WTC11 (cell line): ENCODE measurements around the gene SLC25A22. TPM values are rescaled to one million over a fixed set of nuclear protein-coding genes. Genes with fewer than 3 reads are reported as not detected.
A peak's percentile ranks its signal among the peaks of the same experiment; 100 is the strongest.

Source experiments
- ATAC-seq: fragments of 200-7000 bp; cut with Tn5 transposase; 2 replicates; pipeline ENCODE4 v1.10.0; 2021; ENCODE audit warnings: mild to moderate bottlenecking, moderate library complexity
- CTCF ChIA-PET: fragments of 300-600 bp; sonication (Branson Sonifier 250); formaldehyde crosslinking; loops from one replicate; lab custom pipeline; 2021; ENCODE audit warnings: antibody characterized with exemption; lab: Charles Lee
- POLR2A ChIA-PET: fragments of 350-600 bp; sonication (Branson Sonifier 250); formaldehyde crosslinking; loops from one replicate; lab custom pipeline; 2021; ENCODE audit warnings: antibody characterized with exemption; lab: Charles Lee
- DNase-seq: peaks from one replicate; pipeline ENCODE4 v3.0.0; 2021; ENCODE audit warnings: low spot score
- H3K27ac Mint-ChIP-seq: 2 replicates; pipeline ENCODE4 v1.8.0; 2021; ENCODE audit warnings: mixed read lengths
- H3K27me3 Mint-ChIP-seq: 2 replicates; pipeline ENCODE4 v1.8.0; 2021; ENCODE audit warnings: low read depth, mild to moderate bottlenecking, moderate library complexity, mixed read lengths
- H3K36me3 Mint-ChIP-seq: 2 replicates; pipeline ENCODE4 v1.8.0; 2021; ENCODE audit warnings: mixed read lengths
- H3K4me1 Mint-ChIP-seq: 2 replicates; pipeline ENCODE4 v1.8.0; 2022; ENCODE audit warnings: mixed read lengths
- H3K4me3 Mint-ChIP-seq: 2 replicates; pipeline ENCODE4 v1.8.0; 2021; ENCODE audit warnings: mild to moderate bottlenecking, moderate library complexity, mixed read lengths
- H3K9me3 Mint-ChIP-seq: 2 replicates; pipeline ENCODE4 v1.8.0; 2021; ENCODE audit warnings: mixed read lengths
- EMX1 ChIP-seq: fragments of 250-450 bp; sonication (Bioruptor Pico); IDR thresholded peaks from 2 replicates; pipeline ENCODE4 v1.8.0; 2021; ENCODE audit warnings: mild to moderate bottlenecking
- ESRRA ChIP-seq: sonication (generic); formaldehyde crosslinking; IDR thresholded peaks from 2 replicates; pipeline ENCODE4 v1.8.1; 2022; ENCODE audit warnings: mild to moderate bottlenecking, missing genetic modification reagents, borderline replicate concordance
- FOXK1 ChIP-seq: sonication (generic); formaldehyde crosslinking; IDR thresholded peaks from 2 replicates; pipeline ENCODE4 v1.8.0; 2022; ENCODE audit warnings: mild to moderate bottlenecking, moderate library complexity, missing genetic modification reagents
- JUN ChIP-seq: sonication (generic); formaldehyde crosslinking; IDR thresholded peaks from 2 replicates; pipeline ENCODE4 v1.8.0; 2023; ENCODE audit warnings: mild to moderate bottlenecking, missing genetic modification reagents
- MYBL2 ChIP-seq: sonication (generic); formaldehyde crosslinking; IDR thresholded peaks from 2 replicates; pipeline ENCODE4 v1.8.1; 2023; ENCODE audit warnings: mild to moderate bottlenecking, moderate library complexity, missing genetic modification reagents
- NFATC4 ChIP-seq: fragments of 250-450 bp; sonication (Bioruptor Pico); IDR thresholded peaks from 2 replicates; pipeline ENCODE4 v1.9.0; 2021; ENCODE audit warnings: mild to moderate bottlenecking
- NR1H2 ChIP-seq: sonication (generic); formaldehyde crosslinking; IDR thresholded peaks from 2 replicates; pipeline ENCODE4 v1.9.0; 2021; ENCODE audit warnings: mild to moderate bottlenecking, moderate library complexity, missing genetic modification reagents
- SP1 ChIP-seq: sonication (generic); formaldehyde crosslinking; conservative IDR thresholded peaks from 2 replicates; pipeline ENCODE4 v1.8.1; 2022; ENCODE audit warnings: missing genetic modification reagents
- TEAD4 ChIP-seq: sonication (generic); formaldehyde crosslinking; IDR thresholded peaks from 2 replicates; pipeline ENCODE4 v1.8.0; 2022; ENCODE audit warnings: mild to moderate bottlenecking, missing genetic modification reagents
- ZBTB21 ChIP-seq: sonication (generic); formaldehyde crosslinking; IDR thresholded peaks from 2 replicates; pipeline ENCODE4 v1.8.1; 2023; ENCODE audit warnings: mild to moderate bottlenecking, missing genetic modification reagents, borderline replicate concordance
- ZNF219 ChIP-seq: sonication (generic); formaldehyde crosslinking; IDR thresholded peaks from 2 replicates; pipeline ENCODE4 v1.8.0; 2023; ENCODE audit warnings: missing genetic modification reagents, mild to moderate bottlenecking, borderline replicate concordance
- ZNF232 ChIP-seq: sonication (generic); formaldehyde crosslinking; IDR thresholded peaks from 2 replicates; pipeline ENCODE4 v1.8.0; 2022; ENCODE audit warnings: mild to moderate bottlenecking, missing genetic modification reagents
- ZNF263 ChIP-seq: sonication (generic); formaldehyde crosslinking; IDR thresholded peaks from 2 replicates; pipeline ENCODE4 v1.8.1; 2022; ENCODE audit warnings: low read depth, mild to moderate bottlenecking, moderate library complexity, missing genetic modification reagents
- ZNF671 ChIP-seq: fragments of 250-450 bp; sonication (Bioruptor Pico); IDR thresholded peaks from 2 replicates; pipeline ENCODE4 v1.8.0; 2021; ENCODE audit warnings: mild to moderate bottlenecking
- total RNA-seq: library from RNA; stranded (reverse); gene quantifications from 3 replicates; pipeline ENCODE4 v1.2.3, GENCODE V29; 2021
- TF ChIP-seq, protein P1 (sequence below): fragments of 200-600 bp; IDR thresholded peaks from 2 replicates; pipeline ENCODE4 v1.8.0; 2022; ENCODE audit warnings: antibody characterized with exemption
- TF ChIP-seq, protein P2 (sequence below): sonication (generic); formaldehyde crosslinking; IDR thresholded peaks from 2 replicates; pipeline ENCODE4 v1.8.1; 2023; ENCODE audit warnings: mild to moderate bottlenecking, missing genetic modification reagents, moderate library complexity
- TF ChIP-seq, protein P3 (sequence below): sonication (generic); formaldehyde crosslinking; IDR thresholded peaks from 2 replicates; pipeline ENCODE4 v1.8.0; 2022; ENCODE audit warnings: mild to moderate bottlenecking, missing genetic modification reagents
- TF ChIP-seq, protein P4 (sequence below): sonication (generic); formaldehyde crosslinking; IDR thresholded peaks from 2 replicates; pipeline ENCODE4 v1.8.1; 2022; ENCODE audit warnings: low read depth, mild to moderate bottlenecking, moderate library complexity, missing genetic modification reagents, borderline replicate concordance
- TF ChIP-seq, protein P5 (sequence below): sonication (generic); formaldehyde crosslinking; IDR thresholded peaks from 2 replicates; pipeline ENCODE4 v1.8.0; 2022; ENCODE audit warnings: mild to moderate bottlenecking, missing genetic modification reagents
- TF ChIP-seq, protein P6 (sequence below): sonication (generic); formaldehyde crosslinking; IDR thresholded peaks from 2 replicates; pipeline ENCODE4 v1.8.1; 2023; ENCODE audit warnings: mild to moderate bottlenecking, moderate library complexity, missing genetic modification reagents
- TF ChIP-seq, protein P7 (sequence below): sonication (generic); formaldehyde crosslinking; IDR thresholded peaks from 2 replicates; pipeline ENCODE4 v1.8.0; 2022; ENCODE audit warnings: missing genetic modification reagents

The SLC25A22 gene
- total RNA-seq, 1 experiment from 2014 or later: 44.8 TPM

DNA sequence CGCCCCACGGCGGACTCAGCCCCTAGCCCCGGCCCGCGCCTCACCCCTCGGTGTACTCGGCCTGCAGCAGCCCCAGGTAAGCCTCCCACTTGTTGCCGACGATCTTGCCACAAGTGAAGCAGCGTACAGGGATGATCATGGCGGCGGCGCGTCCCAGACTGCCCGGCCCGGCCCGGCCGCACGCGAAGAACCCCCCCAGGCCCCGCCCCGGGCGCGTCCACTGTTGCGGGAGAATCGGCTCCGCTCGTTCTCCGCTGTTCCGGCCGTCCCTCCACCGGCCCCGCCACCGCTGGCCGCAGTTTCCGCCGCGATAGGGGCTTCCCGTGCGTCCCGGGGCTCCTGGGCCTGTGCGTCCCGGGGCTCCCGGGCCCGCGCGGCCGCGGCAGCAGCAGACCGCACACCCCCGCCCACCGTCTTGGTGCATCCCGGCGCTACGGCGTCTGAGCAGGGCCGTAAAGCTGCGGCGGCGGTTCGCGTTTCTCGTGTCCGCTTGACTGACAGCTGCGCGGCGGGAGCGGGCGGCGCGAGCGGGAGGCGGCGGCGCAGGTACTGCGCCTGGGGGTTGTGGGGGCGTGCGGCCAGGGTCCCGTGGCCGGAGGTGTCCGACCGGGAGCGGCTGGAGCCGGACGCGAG, 44.4 kb upstream of the SLC25A22 start, which contains the start of the genes POLR2L and TSPAN4 (continued):
- TF ChIP-seq, protein P1, sequence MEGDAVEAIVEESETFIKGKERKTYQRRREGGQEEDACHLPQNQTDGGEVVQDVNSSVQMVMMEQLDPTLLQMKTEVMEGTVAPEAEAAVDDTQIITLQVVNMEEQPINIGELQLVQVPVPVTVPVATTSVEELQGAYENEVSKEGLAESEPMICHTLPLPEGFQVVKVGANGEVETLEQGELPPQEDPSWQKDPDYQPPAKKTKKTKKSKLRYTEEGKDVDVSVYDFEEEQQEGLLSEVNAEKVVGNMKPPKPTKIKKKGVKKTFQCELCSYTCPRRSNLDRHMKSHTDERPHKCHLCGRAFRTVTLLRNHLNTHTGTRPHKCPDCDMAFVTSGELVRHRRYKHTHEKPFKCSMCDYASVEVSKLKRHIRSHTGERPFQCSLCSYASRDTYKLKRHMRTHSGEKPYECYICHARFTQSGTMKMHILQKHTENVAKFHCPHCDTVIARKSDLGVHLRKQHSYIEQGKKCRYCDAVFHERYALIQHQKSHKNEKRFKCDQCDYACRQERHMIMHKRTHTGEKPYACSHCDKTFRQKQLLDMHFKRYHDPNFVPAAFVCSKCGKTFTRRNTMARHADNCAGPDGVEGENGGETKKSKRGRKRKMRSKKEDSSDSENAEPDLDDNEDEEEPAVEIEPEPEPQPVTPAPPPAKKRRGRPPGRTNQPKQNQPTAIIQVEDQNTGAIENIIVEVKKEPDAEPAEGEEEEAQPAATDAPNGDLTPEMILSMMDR: no peak
- no peak for TF ChIP-seq ZNF671
- TF ChIP-seq, protein P2, sequence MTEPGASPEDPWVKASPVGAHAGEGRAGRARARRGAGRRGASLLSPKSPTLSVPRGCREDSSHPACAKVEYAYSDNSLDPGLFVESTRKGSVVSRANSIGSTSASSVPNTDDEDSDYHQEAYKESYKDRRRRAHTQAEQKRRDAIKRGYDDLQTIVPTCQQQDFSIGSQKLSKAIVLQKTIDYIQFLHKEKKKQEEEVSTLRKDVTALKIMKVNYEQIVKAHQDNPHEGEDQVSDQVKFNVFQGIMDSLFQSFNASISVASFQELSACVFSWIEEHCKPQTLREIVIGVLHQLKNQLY (CRISPR knock-in tag): no peak
- peak; percentile 71; the same call in 1 of the 2 replicates for TF ChIP-seq JUN (CRISPR knock-in tag)
- TF ChIP-seq, protein P3, sequence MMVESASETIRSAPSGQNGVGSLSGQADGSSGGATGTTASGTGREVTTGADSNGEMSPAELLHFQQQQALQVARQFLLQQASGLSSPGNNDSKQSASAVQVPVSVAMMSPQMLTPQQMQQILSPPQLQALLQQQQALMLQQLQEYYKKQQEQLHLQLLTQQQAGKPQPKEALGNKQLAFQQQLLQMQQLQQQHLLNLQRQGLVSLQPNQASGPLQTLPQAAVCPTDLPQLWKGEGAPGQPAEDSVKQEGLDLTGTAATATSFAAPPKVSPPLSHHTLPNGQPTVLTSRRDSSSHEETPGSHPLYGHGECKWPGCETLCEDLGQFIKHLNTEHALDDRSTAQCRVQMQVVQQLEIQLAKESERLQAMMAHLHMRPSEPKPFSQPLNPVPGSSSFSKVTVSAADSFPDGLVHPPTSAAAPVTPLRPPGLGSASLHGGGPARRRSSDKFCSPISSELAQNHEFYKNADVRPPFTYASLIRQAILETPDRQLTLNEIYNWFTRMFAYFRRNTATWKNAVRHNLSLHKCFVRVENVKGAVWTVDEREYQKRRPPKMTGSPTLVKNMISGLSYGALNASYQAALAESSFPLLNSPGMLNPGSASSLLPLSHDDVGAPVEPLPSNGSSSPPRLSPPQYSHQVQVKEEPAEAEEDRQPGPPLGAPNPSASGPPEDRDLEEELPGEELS (CRISPR knock-in tag): peak; percentile 68; the same call in 1 of the 2 replicates
- TF ChIP-seq, protein P4, sequence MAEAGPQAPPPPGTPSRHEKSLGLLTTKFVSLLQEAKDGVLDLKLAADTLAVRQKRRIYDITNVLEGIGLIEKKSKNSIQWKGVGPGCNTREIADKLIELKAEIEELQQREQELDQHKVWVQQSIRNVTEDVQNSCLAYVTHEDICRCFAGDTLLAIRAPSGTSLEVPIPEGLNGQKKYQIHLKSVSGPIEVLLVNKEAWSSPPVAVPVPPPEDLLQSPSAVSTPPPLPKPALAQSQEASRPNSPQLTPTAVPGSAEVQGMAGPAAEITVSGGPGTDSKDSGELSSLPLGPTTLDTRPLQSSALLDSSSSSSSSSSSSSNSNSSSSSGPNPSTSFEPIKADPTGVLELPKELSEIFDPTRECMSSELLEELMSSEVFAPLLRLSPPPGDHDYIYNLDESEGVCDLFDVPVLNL (CRISPR knock-in tag): 0 out of 2 replicates have a peak, but pooled peaks have one; percentile 39
- TF ChIP-seq, protein P5, sequence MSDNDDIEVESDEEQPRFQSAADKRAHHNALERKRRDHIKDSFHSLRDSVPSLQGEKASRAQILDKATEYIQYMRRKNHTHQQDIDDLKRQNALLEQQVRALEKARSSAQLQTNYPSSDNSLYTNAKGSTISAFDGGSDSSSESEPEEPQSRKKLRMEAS: peak; percentile 7; the same call in 1 of the 2 replicates
- TF ChIP-seq NFATC4 (CRISPR knock-in tag): no peak
- TF ChIP-seq, protein P6, sequence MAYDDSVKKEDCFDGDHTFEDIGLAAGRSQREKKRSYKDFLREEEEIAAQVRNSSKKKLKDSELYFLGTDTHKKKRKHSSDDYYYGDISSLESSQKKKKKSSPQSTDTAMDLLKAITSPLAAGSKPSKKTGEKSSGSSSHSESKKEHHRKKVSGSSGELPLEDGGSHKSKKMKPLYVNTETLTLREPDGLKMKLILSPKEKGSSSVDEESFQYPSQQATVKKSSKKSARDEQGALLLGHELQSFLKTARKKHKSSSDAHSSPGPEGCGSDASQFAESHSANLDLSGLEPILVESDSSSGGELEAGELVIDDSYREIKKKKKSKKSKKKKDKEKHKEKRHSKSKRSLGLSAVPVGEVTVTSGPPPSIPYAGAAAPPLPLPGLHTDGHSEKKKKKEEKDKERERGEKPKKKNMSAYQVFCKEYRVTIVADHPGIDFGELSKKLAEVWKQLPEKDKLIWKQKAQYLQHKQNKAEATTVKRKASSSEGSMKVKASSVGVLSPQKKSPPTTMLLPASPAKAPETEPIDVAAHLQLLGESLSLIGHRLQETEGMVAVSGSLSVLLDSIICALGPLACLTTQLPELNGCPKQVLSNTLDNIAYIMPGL (CRISPR knock-in tag): peak; percentile 68; the same call in 1 of the 2 replicates
- TF ChIP-seq ZNF219 (CRISPR knock-in tag): 0 out of 2 replicates have a peak, but pooled peaks have one; percentile 17
- TF ChIP-seq, all 79 proteins: peak for 22

DNA sequence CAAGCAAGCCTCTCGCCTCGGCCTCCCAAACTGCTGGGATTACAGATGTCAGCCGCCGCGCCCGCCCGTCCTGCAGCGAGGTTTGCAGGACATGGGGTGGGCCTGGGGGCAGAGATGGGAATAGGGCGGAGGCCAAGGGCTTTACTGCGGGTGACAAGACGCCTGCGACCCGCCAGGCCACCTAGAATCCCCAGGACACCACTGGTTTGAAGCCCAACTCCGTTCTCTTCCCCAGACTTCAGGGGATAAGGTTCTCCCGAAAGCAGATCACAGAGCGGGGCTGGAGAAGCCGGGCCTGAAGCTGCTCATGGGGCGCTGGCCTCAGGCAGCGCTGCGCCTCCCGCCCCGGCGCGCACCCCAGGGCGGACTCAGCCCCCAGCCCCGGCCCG, 43.9 kb upstream of the SLC25A22 start:
- ATAC-seq: no peak
- peaks cover 13% of the 10 kb centered on the region for H3K36me3 Mint-ChIP-seq
- CTCF ChIA-PET: interaction anchor here (1.1 to 5.9 kb wide), 2 partner anchors 11 to 40 kb away, joined by 3 to 82 read pairs; partner anchors contain the start of genes CD151 and CRACR2B
- peaks cover 23% of the 10 kb centered on the region for H3K4me1 Mint-ChIP-seq
- DNase-seq: no peak
- POLR2A ChIA-PET: interaction anchor here (1.2 to 1.3 kb wide), 2 partner anchors 8 to 12 kb away, joined by 5 to 6 read pairs; partner anchors contain the start of gene CD151
- no peaks in the 10 kb centered on the region for H3K27me3 Mint-ChIP-seq
- no peak overlapping the region for H3K27ac Mint-ChIP-seq
- H3K9me3 Mint-ChIP-seq: no peaks in the 10 kb centered on the region
- H3K4me3 Mint-ChIP-seq: peak overlapping the region; percentile 79
- TF ChIP-seq, protein P7, sequence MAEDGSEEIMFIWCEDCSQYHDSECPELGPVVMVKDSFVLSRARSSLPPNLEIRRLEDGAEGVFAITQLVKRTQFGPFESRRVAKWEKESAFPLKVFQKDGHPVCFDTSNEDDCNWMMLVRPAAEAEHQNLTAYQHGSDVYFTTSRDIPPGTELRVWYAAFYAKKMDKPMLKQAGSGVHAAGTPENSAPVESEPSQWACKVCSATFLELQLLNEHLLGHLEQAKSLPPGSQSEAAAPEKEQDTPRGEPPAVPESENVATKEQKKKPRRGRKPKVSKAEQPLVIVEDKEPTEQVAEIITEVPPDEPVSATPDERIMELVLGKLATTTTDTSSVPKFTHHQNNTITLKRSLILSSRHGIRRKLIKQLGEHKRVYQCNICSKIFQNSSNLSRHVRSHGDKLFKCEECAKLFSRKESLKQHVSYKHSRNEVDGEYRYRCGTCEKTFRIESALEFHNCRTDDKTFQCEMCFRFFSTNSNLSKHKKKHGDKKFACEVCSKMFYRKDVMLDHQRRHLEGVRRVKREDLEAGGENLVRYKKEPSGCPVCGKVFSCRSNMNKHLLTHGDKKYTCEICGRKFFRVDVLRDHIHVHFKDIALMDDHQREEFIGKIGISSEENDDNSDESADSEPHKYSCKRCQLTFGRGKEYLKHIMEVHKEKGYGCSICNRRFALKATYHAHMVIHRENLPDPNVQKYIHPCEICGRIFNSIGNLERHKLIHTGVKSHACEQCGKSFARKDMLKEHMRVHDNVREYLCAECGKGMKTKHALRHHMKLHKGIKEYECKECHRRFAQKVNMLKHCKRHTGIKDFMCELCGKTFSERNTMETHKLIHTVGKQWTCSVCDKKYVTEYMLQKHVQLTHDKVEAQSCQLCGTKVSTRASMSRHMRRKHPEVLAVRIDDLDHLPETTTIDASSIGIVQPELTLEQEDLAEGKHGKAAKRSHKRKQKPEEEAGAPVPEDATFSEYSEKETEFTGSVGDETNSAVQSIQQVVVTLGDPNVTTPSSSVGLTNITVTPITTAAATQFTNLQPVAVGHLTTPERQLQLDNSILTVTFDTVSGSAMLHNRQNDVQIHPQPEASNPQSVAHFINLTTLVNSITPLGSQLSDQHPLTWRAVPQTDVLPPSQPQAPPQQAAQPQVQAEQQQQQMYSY (CRISPR knock-in tag): 0 out of 2 replicates have a peak, but pooled peaks have one; percentile 10
- TF ChIP-seq FOXK1: no peak
- TF ChIP-seq EMX1: no peak
- no peak for TF ChIP-seq ZNF263 (CRISPR knock-in tag)
- TF ChIP-seq TEAD4: no peak
- TF ChIP-seq, protein P1: no peak
- no peak for TF ChIP-seq ZBTB21 (CRISPR knock-in tag)
- no peak for TF ChIP-seq NFATC4 (CRISPR knock-in tag)
- TF ChIP-seq ZNF232 (CRISPR knock-in tag): no peak
- TF ChIP-seq ESRRA (CRISPR knock-in tag): 0 out of 2 replicates have a peak, but pooled peaks have one; percentile 2
- TF ChIP-seq NR1H2 (CRISPR knock-in tag): no peak
- TF ChIP-seq MYBL2 (CRISPR knock-in tag): 0 out of 2 replicates have a peak, but pooled peaks have one; percentile 19
- no peak for TF ChIP-seq SP1 (CRISPR knock-in tag)
